ENCODE results near the gene SPPL3.
"Not testable (repeated sequence)": the region's sequence is repeated elsewhere in the genome, so short reads cannot be mapped to it uniquely, and the experiment has no call there.

The SPPL3 gene, protein sequence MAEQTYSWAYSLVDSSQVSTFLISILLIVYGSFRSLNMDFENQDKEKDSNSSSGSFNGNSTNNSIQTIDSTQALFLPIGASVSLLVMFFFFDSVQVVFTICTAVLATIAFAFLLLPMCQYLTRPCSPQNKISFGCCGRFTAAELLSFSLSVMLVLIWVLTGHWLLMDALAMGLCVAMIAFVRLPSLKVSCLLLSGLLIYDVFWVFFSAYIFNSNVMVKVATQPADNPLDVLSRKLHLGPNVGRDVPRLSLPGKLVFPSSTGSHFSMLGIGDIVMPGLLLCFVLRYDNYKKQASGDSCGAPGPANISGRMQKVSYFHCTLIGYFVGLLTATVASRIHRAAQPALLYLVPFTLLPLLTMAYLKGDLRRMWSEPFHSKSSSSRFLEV

DNA sequence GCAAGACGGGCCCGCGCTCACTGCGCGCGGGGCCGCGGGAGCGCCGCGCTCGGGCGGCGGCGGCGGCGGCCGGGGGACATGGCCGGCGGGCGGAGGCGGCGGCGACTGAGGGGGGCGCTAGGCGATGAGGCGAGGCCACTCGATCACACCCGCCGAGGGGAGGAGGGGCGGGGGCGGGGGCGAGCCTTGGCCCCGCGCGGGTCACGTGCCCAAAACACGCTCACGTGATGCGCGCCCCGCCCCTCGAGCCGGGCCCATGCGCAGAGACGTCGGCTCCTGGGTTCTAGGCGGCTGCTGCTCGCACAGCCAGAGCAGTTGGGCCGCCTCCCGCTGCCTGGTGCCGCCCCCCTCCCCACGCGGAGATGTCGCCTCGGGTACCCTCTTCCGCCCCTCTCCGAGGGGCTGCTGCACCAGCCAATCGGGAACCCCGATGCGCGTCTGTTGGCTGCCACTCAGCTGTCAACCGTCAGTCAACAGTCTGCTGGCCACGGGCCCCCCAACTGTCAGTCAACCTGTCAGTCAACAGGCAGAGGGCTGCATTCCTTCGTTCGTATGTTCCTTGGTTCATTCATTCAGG lies at the start of gene SPPL3:
Gene SPPL3 (minus strand): TSS at position 162 of the 577 bp plus-strand sequence. CDS start 491 bp downstream, outside the sequence.
- peak; percentile 40 for DNase-seq

DNA sequence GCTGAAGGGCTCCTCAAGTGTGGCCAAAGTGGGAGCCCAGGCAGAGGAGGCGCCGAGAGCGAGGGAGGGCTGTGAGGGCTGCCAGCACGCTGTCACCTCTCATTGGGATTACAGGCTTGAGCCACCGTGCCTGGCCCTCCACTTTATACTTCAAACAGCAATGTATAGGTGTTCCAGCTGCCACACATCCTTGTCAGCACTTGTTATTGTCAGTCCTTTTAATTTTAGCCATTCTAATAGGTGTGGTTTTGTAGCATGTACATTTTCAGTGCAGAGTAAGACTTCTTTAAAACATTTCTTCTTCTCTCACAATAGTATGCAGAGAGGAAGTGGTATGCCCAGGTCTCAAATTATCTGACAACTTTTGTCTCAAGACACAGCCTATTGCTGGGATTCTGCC lies 46.6 kb upstream of the SPPL3 start:
- DNase-seq, result no peak

GRCh38 chr12:120950260-120950799 lies 46.2 kb upstream of the SPPL3 start:
- not testable (repeated sequence) for DNase-seq

- DNase-seq, result not testable (repeated sequence)
These were observed 41.4 kb upstream of the SPPL3 start for GRCh38 chr12:120945516-120945915.

- DNase-seq, result no peak
These were observed 40.6 kb upstream of the SPPL3 start for GRCh38 chr12:120944645-120945217.

DNA sequence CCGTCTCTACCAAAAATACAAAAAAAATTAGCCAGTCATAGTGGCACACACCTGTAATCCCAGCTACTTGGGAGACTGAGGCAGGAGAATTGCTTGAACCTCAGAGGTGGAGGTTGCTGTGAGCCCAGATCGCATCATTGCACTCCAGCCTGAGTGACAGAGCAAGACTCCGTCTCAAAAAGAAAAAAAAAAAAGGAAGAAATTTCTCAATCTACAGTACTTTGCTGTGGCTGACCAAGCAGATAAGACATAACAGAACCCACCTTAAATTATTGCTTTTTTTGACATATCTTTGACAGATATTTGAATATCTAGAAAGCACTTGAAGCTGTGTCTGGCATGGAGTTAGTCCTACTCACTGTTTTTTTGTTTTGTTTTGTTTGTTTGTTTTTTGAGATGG lies 39.3 kb upstream of the SPPL3 start:
- DNase-seq, result no peak

- DNase-seq, result no peak
These were observed 37.8 kb upstream of the SPPL3 start for GRCh38 chr12:120941846-120942405.

DNA sequence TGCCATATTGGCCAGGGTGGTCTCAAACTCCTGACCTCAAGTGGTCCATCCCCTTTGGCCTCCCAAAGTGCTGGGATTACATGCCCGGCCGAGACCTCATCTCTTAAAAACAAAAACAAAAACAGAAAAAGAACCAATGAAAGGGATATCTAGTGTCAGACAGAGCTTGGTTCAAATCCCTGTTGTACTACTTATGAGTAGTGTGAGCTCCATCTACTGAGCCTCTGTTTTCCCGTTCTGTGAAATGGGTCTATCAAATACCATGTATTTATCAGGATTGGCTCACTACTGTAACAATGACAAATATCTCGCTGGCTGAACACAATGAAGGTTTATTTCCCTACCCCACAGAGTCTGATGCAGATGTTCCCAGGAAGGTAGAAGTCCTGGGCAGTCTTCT lies 37.3 kb upstream of the SPPL3 start:
- no peak for DNase-seq

GRCh38 chr12:120940799-120941198 lies 36.6 kb upstream of the SPPL3 start:
- DNase-seq, result no peak

- DNase-seq, result no peak
These were observed 35.8 kb upstream of the SPPL3 start for GRCh38 chr12:120940006-120940405.

DNA sequence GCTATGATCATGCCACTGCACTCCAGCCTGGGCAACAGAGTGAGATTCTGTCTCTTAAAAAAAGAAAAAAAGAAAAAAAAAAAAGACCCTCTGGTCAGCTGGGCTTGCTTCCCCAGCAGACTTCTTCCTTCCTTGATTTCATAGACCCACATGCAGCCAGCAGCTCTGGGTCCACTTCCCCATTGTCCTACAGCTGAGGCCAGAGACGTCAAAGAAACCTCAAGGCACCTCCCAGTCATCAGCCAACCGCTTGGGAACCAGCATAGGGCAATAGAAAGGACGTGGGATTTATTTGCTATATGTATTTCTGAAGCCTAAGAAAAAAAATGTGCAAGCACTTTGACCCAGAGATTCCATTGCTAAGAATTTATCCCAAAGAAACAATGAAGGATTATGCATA lies 35.4 kb upstream of the SPPL3 start:
- no peak for DNase-seq

DNA sequence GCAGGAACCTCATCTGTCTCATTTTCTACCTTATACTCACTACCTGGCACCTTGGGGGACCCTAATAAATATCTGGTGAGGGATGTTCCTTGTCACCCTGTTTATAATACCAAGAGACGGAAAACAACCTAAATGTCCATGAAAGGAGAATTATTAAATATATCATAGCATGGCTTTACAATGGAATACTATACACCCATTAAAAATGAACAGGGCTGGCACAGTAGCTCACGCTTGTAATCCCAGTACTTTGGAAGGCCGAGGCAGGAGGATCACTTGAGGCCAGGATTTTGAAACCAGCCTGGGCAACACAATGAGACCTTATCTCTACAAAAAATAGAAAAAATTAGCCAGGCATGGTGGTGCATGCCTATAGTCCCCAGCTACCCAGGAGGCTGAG lies 34.3 kb upstream of the SPPL3 start:
- no peak for DNase-seq

DNA sequence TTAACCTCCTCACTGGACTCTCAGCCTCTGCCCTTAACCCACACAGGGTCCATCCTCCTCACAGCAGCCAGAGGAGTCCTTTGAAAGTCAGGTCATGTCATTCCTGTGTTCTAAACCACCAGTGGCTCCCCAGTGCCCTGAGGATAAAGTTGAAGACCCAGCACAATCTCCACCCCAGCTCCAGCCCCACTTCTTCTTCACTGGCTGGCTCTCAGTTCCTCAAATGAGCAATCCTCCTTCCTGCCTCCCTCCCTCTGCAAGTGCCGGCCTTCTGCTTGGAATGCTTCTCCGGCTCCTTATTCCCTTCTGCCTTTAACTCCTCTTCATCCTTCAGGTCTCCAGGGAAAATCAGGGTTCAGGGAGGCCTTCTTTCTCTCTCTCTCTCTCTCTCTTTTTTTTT lies 32.0 kb upstream of the SPPL3 start:
- no peak for DNase-seq

GRCh38 chr12:120933786-120934185 lies 29.6 kb upstream of the SPPL3 start:
- no peak for DNase-seq

GRCh38 chr12:120932956-120933526 lies 28.9 kb upstream of the SPPL3 start:
- DNase-seq, result no peak

DNA sequence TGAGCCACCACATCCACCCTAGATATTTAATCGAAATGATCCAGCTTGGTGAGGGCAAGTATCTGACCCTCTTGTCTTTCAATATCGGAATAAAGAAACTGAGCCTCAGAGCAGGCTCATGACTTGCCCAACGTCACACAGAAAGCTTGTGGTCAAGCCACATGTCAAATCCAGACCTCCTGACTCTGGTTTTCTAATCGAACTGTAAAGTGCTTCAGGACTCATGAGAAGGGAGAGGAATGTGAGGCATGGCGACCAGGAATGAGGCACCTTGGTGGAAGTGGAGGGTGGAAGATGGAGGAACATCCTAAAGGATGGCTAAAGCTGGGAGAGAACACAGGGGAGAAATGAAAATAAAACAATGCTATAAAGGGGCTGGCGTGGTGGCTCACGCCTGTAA lies 27.9 kb upstream of the SPPL3 start:
- no peak for DNase-seq

GRCh38 chr12:120930032-120930431 lies 25.9 kb upstream of the SPPL3 start:
- no peak for DNase-seq

DNA sequence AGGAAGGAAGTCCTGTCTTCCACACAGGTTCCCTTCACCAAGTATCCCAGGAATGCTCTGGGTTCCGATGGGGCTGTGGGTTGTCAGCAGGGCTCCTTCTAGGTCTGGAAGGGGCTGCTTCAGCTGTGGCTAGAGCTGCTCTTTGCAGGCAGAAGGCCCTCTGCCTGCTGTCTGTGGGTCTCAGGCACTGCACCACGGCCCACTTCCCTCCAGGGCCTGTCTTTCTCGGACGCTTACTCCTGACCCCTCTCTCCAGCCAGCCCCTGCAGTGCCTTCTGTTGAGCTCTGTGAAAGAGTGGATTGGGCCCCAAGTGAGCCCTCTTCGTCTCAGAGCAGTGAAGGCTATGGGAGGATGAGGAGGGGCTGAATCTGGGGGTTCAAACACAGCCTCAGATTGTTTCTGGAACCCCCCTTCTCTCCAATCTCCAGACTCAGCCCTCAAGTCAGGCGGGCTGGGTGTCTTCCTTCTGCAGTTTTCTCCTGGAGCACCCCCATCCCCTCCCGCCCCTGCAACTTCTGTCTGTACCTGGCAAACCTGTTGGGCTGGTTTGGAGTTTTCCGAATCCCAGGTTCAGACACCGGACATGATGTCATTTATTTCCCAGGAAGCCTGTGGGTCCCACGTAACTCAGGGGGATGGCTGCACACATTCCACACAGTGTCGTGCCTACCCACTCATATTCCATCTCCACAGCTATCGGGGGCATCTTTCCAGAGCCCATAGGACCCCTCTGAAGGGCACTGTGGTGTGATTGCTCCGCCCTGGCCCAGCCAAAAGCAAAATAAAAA lies 24.9 kb upstream of the SPPL3 start:
- DNase-seq, result no peak

- DNase-seq, result no peak
These were observed 21.8 kb upstream of the SPPL3 start for GRCh38 chr12:120925740-120926563.

DNA sequence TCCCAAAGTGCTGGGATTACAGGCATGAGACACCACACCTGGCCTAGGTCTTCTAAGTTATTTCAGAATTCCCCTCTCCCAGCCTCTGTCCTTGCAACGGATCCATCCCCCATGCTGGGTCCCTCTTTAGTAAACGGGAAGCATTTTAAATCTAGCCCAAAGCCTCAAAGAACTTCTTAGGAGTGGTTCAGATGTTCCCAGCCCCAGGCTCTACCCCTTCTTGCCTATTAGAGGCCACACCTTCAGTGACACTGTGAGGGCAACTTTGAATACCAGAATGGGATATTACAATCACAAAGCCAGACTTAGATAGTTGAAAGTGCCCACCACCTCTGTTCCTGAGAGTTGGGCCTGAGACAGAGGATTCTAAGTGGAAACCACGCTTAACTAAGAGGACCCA lies 18.1 kb upstream of the SPPL3 start:
- no peak for DNase-seq

DNA sequence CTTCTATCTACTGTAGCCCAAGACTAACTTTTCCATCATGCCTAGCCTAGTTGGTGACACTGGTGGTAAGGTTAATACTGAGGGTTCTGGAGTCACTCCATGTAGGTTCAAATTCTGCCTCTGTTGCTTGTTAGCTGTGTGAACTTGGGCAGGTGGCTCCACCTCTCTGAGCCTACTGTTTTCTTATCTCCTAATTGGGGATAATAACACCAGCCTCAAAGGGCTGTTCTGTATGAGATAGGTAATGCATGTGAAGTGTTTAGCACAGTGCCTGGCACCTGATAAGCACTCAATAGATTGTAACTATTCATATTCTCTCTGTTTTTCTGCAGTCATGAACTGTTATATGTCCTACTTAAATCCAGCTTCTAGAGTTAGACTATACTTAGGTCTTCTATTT lies 17.5 kb upstream of the SPPL3 start:
- DNase-seq, result no peak

DNA sequence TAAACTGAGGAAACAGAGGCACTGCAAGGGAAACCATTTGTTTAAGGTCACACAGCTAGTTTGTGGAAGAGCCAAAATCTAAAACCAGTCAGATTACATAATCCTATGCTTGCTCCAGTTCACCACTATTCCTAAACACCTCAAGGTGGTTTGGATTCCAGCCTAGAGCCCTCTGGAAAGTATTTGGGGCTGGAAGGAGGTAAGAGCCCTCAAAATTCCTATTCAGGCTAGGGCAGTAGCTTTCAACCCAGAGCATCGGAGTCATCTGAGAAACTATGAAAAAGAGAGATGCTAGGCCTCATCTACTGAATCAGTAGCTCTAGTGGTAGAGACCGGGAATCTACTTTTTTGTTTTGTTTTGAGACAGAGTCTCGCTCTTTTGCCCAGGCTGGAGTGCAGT lies 16.0 kb upstream of the SPPL3 start:
- DNase-seq, result no peak
